AG09309 (cell line): ENCODE results near the gene ENTPD6.

Source experiments
- DNase-seq: peaks from one replicate; pipeline ENCODE4 v3.0.0-alpha.2; 2010; ENCODE audit warnings: low read depth
- H3K4me3 ChIP-seq: 2 replicates; pipeline ENCODE4 v1.5.1; 2011; ENCODE audit warnings: mild to moderate bottlenecking, low read depth, low read length, moderate library complexity; ENCODE audit not compliant: control insufficient read depth
- CTCF ChIP-seq: IDR thresholded peaks from 2 replicates; pipeline ENCODE4 v1.5.1; 2011; ENCODE audit warnings: mild to moderate bottlenecking, low read depth, low read length, inconsistent platforms; ENCODE audit not compliant: insufficient read depth, control insufficient read depth; ENCODE audit errors: missing control alignments

The ENTPD6 gene

GRCh38 chr20:25223179-25223661 lies 27.7 kb downstream of the ENTPD6 start:
- no peak overlapping the region for H3K4me3 ChIP-seq
- peak; percentile 52 for DNase-seq
- peak; percentile 29 for TF ChIP-seq CTCF

GRCh38 chr20:25223765-25224720 lies 28.5 kb downstream of the ENTPD6 start:
- no peak for TF ChIP-seq CTCF
- no peak for DNase-seq
- no peak overlapping the region for H3K4me3 ChIP-seq

DNA sequence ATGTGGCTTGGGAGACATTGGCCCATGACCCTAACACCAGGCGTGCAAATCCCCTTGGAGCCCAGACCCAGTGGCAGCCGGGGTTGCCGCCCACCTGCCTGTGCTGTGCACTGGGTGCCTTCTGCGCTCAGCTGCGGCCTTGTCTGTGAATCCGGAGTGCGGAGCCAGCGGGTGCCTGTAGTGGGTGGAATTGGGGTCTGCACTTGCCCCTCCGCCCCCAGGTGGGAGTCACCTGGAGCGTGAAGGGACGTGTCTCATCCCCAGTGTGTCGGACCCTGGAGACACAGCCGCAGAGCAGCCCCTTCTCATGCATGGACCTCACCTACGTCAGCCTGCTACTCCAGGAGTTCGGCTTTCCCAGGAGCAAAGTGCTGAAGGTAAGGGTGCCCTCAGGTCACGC lies 29.4 kb downstream of the ENTPD6 start:
- H3K4me3 ChIP-seq, result no peak overlapping the region
- no peak for TF ChIP-seq CTCF
- DNase-seq, result no peak

DNA sequence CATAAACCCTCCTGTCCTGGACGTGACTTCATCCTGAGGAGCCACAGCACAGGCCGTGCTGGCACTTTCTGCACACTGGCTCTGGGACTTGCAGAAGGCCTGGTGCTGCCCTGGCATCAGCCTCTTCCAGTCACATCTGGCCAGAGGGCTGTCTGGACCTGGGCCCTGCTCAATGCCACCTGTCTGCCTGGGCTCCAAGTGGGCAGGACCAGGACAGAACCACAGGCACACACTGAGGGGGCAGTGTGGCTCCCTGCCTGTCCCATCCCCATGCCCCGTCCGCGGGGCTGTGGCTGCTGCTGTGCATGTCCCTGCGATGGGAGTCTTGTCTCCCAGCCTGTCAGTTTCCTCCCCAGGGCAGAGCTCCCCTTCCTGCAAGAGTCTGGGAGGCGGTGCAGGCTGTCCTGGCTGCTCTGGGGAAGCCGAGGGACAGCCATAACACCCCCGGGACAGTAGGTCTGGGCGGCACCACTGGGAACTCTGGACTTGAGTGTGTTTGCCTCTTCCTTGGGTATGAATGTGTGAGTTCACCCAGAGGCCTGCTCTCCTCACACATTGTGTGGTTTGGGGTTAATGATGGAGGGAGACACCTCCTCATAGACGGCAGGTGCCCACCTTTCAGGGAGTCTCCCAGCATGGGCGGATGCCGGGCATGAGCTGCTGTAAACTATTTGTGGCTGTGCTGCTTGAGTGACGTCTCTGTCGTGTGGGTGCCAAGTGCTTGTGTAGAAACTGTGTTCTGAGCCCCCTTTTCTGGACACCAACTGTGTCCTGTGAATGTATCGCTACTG lies 30.3 kb downstream of the ENTPD6 start:
- no peak overlapping the region for H3K4me3 ChIP-seq
- no peak for TF ChIP-seq CTCF
- DNase-seq, result no peak

DNA sequence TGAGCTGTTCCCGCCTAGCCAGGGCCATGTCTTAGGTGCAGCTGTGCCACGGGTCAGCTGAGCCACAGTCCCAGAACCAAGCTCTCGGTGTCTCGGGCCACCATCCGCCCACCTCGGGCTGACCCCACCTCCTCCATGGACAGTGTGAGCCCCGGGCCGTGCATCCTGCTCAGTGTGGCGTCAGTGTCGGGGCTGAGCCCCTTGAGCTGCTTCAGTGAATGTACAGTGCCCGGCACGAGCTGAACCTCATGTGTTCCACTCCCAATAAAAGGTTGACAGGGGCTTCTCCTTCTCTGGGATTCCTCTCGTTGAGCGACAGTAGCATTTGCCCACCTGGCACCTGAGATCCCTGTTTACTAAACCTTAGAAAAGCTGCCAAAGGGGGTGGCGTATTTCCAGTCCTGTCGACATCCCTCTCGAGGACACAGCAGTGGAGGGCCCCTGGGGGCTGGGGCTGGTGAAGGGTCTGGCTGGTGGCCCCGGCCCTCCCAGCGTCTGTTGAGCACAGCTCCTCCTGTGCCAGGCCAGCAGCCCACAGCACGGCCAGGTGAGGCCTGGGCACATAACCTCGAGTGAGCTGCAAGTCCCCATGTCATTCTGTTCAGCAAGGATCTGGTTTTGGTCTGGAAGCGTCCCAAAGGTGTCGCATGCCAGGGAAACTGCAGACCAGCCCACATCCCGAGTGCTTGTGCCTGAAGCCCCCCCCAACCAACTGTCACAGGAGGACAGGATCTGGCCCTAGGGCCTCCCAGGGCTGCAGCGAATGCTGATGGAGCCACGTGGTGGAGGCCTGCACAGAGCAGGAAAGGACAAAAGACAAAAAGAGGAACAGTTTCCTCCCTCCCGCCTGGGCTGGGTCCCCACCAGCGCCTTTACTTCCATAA lies 31.2 kb downstream of the ENTPD6 start:
- no peak for TF ChIP-seq CTCF
- no peak overlapping the region for H3K4me3 ChIP-seq
- DNase-seq, result no peak

DNA sequence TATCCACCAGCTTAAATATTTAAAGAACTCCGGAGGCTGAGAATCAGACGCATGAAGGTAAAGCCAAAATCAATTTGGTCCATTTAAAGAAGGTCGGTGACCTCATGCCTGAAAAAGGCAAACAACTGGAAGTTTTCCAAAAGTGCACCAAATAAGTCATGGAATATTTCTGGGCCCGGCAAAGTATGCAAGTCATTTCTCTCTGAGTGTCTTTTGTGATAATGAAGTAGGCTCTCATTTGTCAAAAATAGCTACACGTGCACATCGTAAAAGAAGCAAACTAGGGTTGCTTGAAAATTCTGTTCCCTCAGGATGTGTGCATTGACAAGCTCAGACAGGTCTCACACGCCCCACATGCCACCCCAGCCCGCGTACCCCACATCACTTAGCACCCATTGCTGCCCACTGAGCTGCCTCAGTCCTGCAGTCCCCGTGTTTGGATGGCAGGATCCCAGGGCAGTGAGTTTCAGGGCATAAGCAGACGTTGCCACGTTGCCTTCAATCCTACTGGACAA lies 31.9 kb downstream of the ENTPD6 start:
- no peak for DNase-seq
- no peak for TF ChIP-seq CTCF
- no peak overlapping the region for H3K4me3 ChIP-seq
